HS-27A (cell line): Measurements from ENCODE around the gene NCSTN.

ENCODE experiments used
- DNase-seq: peaks from one replicate; pipeline ENCODE4 v3.0.0-alpha.2; 2012; ENCODE audit warnings: low read depth, missing footprints

Gene NCSTN

GRCh38 chr1:160342953-160343869 lies at the start of gene NCSTN, which contains the start of gene COPA:
Gene NCSTN, plus strand, starts transcription at chr1:160343383. Its CDS starts 14 bp downstream, at chr1:160343397.
Gene COPA, minus strand, starts transcription at chr1:160343250. Its CDS starts 80 bp downstream, at chr1:160343170.
- peak; percentile 87 for DNase-seq

DNA sequence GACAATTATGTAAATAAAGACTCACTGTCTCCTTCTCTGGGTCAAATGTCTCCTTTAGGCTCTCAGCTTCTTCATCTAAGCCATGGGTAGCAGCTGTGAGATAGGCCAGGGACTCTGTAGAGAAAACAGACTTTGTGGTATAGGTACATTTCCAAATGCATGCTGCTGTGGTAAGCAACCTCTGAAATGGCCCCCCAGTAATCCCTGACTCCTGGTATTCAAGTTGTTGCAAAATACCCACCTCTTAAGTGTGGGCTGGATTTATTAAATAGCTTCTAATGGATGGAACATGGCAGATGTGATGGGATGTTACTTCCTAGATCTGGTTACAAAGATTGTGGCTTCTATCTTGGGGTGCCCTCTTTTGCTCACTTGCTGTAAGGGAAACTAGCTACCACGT lies 47.1 kb upstream of the NCSTN start:
- DNase-seq: no peak

- no peak for DNase-seq
Measured at GRCh38 chr1:160300173-160300572, 43.0 kb upstream of the NCSTN start.

DNA sequence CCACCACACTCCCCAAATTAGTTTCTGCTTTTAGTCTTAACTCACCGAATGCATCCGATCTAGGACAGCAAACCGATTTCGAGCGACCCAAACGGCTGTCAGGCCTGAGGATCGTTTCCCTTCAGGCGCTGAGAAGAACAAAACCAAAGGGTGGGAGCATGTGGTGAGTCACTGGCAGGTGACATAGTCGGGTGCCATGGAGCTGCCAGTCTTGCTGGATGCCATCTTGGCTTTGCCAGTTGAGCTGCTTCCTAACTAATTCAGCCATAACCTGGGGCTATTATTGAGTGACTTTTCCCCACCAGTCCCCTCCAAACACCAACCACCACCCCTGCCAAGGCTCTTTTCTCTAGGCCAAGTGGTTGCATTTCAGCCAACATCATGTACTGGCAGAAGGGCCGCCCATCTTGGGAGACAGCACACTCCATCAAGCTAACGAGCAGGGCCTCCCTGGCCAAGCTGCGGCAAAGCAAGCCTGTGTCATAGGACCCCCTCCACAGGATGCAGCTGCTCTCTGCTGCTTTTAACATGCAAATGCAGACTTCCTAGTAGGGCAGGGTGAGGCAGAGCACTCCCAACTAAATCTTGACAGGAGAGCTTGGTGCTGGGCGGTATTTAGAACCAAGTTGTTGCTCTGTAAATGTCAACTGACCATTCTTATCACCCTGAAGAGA lies 35.9 kb upstream of the NCSTN start:
- no peak for DNase-seq

DNA sequence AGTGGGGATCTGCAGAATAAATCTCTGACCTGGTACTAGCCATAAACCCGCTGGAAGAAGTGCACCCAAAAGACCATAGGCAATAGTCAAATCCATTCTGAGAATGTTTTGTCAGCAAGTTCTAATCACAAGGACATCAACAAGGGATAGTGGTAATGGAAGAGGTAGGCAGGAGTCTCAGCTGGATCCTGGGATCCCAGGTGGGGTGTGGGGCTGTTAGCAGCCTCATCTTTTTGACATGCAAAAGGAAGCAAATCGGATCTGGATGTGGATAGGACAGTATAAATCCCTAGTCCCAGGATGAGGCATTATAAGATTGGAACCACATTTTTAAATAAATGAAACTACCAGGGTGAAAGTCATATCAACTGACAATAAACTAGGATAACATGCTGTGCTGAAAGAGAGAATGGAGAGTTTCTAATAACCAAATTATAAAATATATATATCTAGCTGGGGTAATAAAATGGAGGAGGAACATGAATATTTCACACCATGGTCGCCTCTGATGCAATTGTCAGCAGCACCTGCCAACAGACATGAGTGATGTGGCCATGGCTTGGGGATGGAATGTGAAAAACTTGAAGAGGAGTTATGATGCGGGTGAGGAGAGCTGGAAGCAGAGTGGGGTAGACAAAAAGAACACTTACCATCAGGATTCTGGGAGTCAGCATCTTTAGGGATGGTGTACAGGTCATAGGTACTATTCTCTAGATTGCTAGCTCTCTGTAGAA lies 34.6 kb upstream of the NCSTN start:
- DNase-seq: no peak

DNA sequence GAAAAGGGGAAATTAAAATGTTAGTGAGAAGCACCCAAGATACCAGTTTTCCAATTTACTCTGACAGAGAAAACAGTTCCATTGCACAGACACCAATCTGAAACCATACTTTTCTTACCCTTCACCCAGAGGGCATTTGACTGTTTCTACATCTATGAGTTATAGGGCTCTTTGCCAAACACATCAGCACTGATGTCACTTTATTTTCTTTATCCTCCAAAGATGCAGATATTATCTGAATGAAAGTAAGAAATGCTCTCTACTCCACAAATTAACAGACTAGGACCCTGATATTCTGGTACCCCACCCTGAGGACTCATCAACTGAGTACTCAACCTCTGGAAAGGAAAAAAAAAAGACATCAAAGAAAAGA lies 34.0 kb upstream of the NCSTN start:
- DNase-seq: no peak

- no peak for DNase-seq
Measured at GRCh38 chr1:160309571-160309970, 33.6 kb upstream of the NCSTN start.

DNA sequence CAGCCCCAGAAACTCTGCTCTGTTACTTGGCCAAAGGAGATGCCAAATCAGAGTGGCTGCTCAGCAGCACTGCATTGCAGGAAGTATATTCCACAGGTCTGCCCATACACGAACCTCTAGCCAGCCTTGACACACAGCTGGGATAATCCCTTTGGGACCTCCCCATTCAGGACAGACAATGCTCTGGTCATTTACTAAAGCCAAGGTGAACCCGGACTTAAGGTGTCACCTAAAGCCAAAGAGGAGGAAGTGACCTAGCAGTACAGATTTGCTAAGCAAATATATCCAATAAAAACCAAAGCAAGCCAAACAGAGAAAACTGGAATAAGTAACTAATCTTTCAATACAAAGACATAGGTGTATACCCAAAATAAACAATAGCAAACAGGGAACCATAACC lies 27.8 kb upstream of the NCSTN start:
- no peak for DNase-seq

DNA sequence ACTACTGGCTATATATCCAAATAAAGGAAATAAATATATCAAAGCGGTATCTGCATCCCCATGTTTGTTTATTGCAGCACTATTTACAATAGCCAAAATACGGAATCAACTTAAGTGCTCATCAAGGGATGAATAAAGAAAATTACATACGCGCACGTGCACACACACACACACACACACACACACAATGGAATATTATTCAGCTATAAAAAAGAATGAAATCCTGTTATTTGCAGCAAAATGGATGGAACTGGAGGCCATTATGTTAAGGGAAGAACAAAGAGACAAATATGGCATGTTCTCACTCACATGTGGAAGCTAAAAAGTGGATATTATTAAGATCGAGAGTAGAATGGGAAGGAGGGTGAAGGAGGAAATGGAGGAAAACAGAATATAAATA lies 20.4 kb upstream of the NCSTN start:
- no peak for DNase-seq

DNA sequence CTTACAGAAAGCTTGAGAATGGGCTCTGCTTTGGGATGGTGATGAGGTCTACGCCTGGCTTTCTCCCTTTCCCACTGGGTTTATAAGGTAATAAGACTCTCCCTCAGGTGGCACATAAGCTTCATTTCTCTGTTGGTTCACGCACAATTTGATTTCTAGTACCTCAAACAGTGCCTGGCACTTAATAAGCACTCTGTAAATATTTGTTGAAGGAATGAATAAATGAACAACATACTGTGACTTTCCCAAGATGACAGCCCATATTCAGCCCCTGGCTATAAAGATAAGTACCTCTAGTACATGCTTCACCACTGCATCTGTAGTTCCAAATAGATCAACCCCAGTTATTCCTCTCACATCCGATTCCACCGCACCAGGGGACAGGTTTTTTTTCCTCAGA lies 17.9 kb upstream of the NCSTN start:
- no peak for DNase-seq

- no peak for DNase-seq
Measured at GRCh38 chr1:160326418-160326817, 16.8 kb upstream of the NCSTN start.

DNA sequence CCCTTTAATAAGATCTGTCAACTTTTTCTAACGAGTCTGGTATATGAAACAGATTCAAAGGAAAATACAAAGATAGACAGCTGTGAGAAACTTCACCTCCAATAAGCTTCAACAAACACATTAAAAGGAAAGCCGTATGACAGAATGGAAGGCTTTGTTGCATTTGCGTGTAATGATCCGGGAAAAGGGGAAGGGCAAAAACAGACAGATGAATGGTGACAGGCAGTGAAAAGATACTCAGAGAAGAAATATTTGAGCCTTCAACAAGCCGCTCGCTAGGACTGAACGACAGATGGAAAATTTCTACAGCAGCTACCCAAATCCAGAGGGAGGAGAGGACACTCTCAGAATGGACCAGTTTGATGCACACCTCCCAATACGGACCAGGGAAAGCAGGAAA lies 15.0 kb upstream of the NCSTN start:
- DNase-seq: no peak

- DNase-seq: no peak
Measured at GRCh38 chr1:160330119-160330518, 13.1 kb upstream of the NCSTN start.

DNA sequence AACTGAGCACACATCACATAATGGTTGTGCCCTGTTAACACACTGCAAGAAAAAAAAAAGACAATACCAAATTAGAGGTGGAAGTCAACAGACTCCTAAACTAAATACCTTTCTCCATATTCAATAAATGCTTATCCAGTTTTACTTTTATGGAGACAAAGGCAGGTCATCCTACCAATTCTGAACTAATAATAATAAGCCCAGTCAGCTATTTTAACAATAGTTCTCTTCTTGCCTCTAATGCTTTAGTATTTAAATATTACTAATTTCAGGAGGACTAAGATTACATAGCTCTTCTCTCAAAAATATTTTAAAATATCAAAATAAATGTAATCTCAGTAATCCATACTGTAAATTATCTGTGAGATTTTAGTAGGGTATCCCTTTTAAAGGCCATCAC lies 10.7 kb upstream of the NCSTN start:
- no peak for DNase-seq

DNA sequence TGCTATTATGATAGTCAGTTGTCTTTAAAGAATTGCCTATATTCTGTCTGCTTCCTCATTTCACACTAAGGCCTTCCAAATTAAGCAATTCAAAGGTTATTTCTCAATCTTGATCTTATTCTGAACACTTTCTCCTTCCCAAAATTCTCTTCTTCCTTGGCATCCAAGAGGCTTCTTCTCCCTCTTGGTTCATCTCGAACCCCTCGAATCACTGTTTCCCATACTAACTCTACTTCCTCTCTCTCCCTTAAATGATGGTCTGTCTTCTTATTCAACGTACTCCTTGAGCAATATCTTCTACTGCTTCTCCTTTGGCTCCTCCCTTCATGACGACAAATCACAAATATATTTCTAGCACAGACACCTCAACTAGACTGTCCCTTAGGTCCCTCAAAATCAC lies 4.6 kb upstream of the NCSTN start:
- DNase-seq: no peak

DNA sequence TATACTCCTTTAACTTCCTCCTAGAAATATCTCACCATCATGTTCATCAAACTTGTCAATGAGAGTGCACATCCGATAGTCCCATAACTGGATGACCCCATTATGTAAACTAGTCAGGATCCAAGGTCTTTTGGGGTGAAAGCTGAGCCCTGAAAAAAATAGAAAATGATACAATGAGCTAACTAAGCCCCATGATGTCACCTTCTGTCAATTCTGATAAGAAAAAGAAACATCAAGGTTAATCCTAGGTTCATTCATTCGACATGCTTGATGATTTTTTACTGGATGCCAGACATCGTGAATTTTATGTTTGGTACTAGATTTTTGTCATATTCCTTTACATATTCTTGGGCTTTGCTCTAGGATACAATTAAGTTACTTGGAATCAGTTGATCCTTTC lies 3.0 kb upstream of the NCSTN start:
- no peak for DNase-seq

GRCh38 chr1:160340866-160341265 lies 2.3 kb upstream of the NCSTN start:
- no peak for DNase-seq

- peak; percentile 0 for DNase-seq
Measured at GRCh38 chr1:160342526-160342925, 657 bp upstream of the NCSTN start.

- DNase-seq: no peak
Measured at GRCh38 chr1:160344241-160344640, 1.1 kb downstream of the NCSTN start.

DNA sequence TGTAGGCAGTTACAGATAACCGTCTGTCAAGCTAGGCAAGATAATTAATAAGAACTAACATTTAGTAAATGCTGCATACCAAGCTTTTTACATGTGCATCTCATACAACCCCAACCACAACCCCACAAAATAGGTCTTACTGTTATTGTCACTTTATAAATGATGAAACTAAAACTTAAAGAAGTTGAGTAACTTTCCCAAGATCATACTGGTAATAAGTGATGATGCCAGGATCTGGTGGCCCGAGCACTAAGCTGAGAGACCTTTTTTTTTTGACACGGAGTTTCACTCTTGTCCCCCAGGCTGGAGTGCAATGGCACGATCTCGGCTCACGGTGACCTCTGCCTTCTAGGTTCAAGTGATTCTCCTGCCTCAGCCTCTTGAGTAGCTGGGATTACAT lies 1.8 kb downstream of the NCSTN start:
- no peak for DNase-seq

DNA sequence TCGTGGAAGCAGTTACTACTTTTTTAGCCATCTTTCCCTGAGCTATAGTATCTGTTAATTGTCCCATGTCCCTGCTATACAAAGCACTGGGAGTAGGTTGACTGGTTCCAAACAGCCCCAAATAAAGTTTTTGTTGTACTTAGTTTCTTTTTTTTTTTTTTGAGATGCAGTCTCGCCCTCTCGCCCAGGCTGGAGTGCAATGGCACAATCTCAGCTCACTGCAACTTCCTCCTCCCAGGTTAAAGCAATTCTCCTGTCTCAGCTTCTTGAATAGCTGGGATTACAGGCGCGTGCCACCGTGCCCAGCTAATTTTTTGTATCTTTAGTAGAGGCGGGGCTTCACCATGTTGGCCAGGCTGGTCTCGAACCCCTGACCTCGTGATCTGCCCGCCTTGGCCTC lies 3.3 kb downstream of the NCSTN start:
- no peak for DNase-seq

GRCh38 chr1:160346958-160347357 lies 3.8 kb downstream of the NCSTN start:
- no peak for DNase-seq

- no peak for DNase-seq
Measured at GRCh38 chr1:160351629-160352028, 8.4 kb downstream of the NCSTN start.
